MM.1S (cell line): ENCODE data around the gene SIGLEC11.

Experiments
- CTCF ChIP-seq: fragments of 300-600 bp; sonication (generic); IDR thresholded peaks from 2 replicates; pipeline ENCODE4 v1.5.1; 2016; ENCODE audit warnings: antibody characterized with exemption, low read length, mixed read lengths
- EZH2 ChIP-seq: fragments of 300-600 bp; sonication (generic); optimal IDR thresholded peaks from 2 replicates; pipeline ENCODE3; 2017; ENCODE audit warnings: low read depth, mild to moderate bottlenecking, antibody characterized with exemption, low read length, mixed read lengths

- no peak for TF ChIP-seq CTCF
- TF ChIP-seq EZH2, result no peak
These were observed 40.8 kb upstream of the SIGLEC11 start for GRCh38 chr19:50001775-50002174.
